Activated T-helper 1 cell treated with anti-CD3 and anti-CD28 coated beads, Interleukin-12 subunit alpha, Interleukin-12 subunit beta, Interleukin-2, Interleukin-4 antibody, amounts not matched to agents 30 ng/mL and 10 ng/mL and 1 ng/mL, durations not matched to agents 14 hours and 24 hours and 36 hours (primary cell): ENCODE data around the gene THSD7A. TPM values are rescaled to one million over a fixed set of nuclear protein-coding genes. Genes with fewer than 3 reads are reported as not detected.

Experiments
- DNase-seq: peaks from one replicate; pipeline ENCODE4 v3.0.0; 2021; ENCODE audit warnings: low spot score
- H3K27ac Mint-ChIP-seq: one replicate; pipeline ENCODE4 v1.8.0; 2021; ENCODE audit warnings: mild to moderate bottlenecking, mixed read lengths
- H3K27me3 Mint-ChIP-seq: one replicate; pipeline ENCODE4 v1.8.0; 2022; ENCODE audit warnings: mild to moderate bottlenecking, moderate library complexity, mixed read lengths; ENCODE audit not compliant: insufficient read depth
- H3K36me3 Mint-ChIP-seq: one replicate; pipeline ENCODE4 v1.8.0; 2021; ENCODE audit warnings: low read depth, mixed read lengths
- H3K4me1 Mint-ChIP-seq: one replicate; pipeline ENCODE4 v1.8.0; 2021; ENCODE audit warnings: low read depth, mixed read lengths
- H3K4me3 Mint-ChIP-seq: one replicate; pipeline ENCODE4 v1.8.0; 2021; ENCODE audit warnings: mild to moderate bottlenecking, moderate library complexity, mixed read lengths
- H3K9me3 Mint-ChIP-seq: one replicate; pipeline ENCODE4 v1.8.0; 2021; ENCODE audit warnings: mixed read lengths
- intact Hi-C: fragments of 100-400 bp; cut with micrococcal nuclease; formaldehyde crosslinking; loops from one replicate; pipeline ENCODE4 v1.15.1; 2024
- total RNA-seq: library from RNA; stranded (reverse); gene quantifications from 2 replicates; pipeline ENCODE4 v1.2.3, GENCODE V29; 2022

Gene THSD7A
- total RNA-seq, 1 donor from 2014 or later, result not detected

DNA sequence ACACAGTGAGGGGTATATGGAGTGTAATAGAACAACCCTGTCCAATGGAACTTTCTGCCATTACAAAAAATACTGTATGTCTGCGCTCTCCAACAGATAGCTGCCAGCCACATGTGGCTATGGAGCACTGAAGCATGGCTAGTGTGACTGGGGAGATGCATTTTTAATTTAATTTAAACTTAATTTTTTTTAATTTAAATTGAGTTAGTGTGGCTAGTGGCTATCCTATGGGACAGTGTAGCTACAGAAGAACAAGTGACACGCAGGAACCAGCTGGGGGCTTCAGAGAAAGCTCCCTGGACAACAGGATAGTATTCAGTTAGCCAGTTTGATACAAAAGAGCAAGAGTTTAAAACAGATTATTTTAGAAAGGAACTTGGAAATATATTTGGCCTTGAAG is 408.0 kb downstream of the THSD7A start:
- no peak overlapping the region for H3K27ac Mint-ChIP-seq
- H3K4me3 Mint-ChIP-seq, result no peak overlapping the region
- intact Hi-C loops, result no loop called here
- H3K36me3 Mint-ChIP-seq, result no peaks in the 10 kb centered on the region
- no peaks in the 10 kb centered on the region for H3K4me1 Mint-ChIP-seq
- peaks cover 7% of the 10 kb centered on the region for H3K9me3 Mint-ChIP-seq
- no peak for DNase-seq
- H3K27me3 Mint-ChIP-seq, result no peaks in the 10 kb centered on the region

DNA sequence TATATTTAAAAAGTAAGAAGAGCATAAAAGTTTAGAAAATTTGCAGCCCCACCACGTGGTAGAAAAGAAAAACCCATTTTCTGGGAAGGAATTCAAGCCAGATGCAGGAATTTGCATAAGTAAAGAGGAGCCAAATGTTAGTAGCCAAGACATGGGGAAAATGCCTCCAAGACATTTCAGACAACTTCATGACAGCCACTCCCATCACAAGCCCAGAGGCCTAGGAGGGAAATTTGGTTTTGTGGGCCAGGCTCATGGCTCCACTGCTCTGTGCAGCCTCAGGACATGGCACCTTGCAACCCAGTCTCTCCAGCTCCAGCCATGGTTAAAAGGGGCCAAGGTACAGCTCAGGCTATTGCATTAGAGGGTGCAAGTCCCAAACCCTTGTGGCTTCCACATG is 411.9 kb downstream of the THSD7A start:
- no peaks in the 10 kb centered on the region for H3K27me3 Mint-ChIP-seq

DNA sequence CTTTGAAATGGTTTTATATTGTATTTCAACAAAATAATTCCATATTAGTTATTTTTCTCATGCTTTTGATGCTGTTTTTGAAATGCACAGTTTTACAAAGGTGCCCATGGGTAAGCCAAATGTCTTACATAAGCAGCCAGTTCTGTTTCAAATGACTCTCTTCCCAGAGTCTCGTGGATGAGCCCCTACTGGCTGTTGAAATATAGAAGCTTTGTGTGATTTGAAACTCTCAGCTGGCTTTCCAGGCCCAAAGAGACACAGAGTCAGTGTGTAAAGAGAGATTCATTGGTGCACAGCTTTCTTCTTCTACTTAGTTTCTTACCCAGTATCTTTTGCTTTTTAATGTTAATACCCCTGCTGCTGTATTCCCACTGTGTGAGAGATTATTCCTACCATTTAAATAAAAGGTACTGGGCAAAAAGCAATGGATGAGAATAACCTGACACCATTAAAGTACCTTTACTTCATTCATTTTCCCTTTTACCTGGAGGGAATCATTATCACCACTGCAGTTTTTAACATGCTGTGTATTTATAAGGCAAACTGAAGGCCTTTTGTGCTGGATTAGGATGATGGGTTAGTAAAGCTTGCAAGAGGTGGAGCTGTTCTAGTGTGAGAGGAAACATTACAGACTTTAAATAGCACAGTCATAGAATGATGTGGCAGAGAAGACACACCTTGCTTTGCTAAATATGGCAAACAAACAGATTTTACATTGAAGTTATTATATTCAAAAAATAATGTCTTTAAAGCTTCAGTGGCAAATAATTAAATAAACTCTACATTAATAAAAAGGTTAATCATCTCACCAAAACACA is 415.1 kb downstream of the THSD7A start:
- Mint-ChIP-seq H3K9me3 (peaks cover 7% of the 10 kb centered on the region), H3K27me3 (no peaks in the 10 kb centered on the region), H3K27ac (no peak overlapping the region), H3K36me3 (no peaks in the 10 kb centered on the region), H3K4me3 (no peak overlapping the region), H3K4me1 (no peaks in the 10 kb centered on the region)
- DNase-seq, result no peak
- intact Hi-C loops, result no loop called here

More for the DNA sequence above, 411.9 kb downstream of the THSD7A start:
- DNase-seq, result no peak
- Mint-ChIP-seq H3K36me3 (no peaks in the 10 kb centered on the region), H3K27ac (no peak overlapping the region), H3K4me3 (no peak overlapping the region), H3K4me1 (no peaks in the 10 kb centered on the region), H3K9me3 (peaks cover 7% of the 10 kb centered on the region)
- intact Hi-C loops, result no loop called here

DNA sequence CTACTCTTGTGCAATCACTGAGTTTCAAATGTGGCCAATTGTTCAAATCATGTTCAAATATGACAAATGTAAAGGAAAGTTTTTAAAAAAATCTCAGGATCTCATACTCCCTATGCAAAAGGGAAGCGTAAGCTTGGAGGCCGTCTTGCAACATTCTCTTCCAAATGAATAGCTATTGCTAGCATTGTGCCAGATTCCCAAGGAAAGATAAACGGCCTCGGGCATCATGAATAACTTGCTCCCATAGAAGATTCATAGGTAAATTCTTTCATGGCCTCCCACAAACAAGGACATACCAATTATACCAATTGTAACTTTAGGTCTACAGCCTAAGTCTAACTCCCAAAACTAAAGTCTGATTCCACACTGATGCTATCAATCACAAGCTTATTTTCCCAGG is 416.9 kb downstream of the THSD7A start:
- DNase-seq, result no peak
- no peaks in the 10 kb centered on the region for H3K36me3 Mint-ChIP-seq
- H3K4me3 Mint-ChIP-seq, result no peak overlapping the region
- intact Hi-C loops, result no loop called here
- H3K4me1 Mint-ChIP-seq, result no peaks in the 10 kb centered on the region
- H3K27me3 Mint-ChIP-seq, result no peaks in the 10 kb centered on the region
- no peaks in the 10 kb centered on the region for H3K9me3 Mint-ChIP-seq
- H3K27ac Mint-ChIP-seq, result no peak overlapping the region

DNA sequence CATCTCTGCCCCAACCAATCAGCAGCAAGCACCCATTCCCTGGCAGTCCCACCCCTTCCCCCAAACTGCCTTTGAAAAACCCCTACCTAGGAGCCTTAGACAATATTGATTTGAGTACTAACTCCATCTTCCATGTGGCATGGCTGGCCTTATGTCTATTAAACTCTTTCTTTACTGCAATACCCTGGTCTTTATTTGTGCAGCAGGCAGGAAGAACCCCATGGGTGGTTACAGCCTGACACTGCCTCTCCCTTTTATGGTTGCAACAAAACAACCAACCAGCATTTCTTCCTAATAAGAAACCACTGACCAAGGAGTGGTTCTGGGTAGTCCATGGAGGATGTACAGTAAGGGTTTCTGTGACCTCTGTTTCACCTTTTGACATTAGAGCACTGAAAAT is 418.1 kb downstream of the THSD7A start:
- H3K4me3 Mint-ChIP-seq, result no peak overlapping the region
- H3K4me1 Mint-ChIP-seq, result no peaks in the 10 kb centered on the region
- no peak overlapping the region for H3K27ac Mint-ChIP-seq
- intact Hi-C loops, result no loop called here
- no peaks in the 10 kb centered on the region for H3K27me3 Mint-ChIP-seq
- DNase-seq, result no peak
- no peaks in the 10 kb centered on the region for H3K36me3 Mint-ChIP-seq
- H3K9me3 Mint-ChIP-seq, result no peaks in the 10 kb centered on the region

DNA sequence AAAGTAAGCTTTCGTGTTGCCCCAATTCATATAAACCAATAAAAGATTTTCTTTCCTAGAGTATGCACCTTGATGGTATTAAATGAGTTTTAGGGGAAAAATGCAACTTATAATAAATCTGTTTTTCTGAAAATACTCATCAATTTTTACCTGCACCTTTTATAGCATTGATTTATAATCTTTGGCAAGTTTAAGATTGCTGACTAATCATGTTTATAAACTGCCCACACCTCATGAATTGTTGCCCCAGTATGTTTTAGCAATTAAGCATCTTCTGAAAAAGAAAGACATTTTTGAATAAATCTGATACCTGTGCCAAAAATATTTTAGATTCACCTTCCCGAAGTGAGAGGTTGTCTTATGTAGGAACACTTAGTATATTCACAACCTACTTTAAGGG is 420.0 kb downstream of the THSD7A start:
- no peak overlapping the region for H3K27ac Mint-ChIP-seq
- H3K36me3 Mint-ChIP-seq, result no peaks in the 10 kb centered on the region
- intact Hi-C loops, result no loop called here
- no peak overlapping the region for H3K4me3 Mint-ChIP-seq
- no peak for DNase-seq
- H3K9me3 Mint-ChIP-seq, result no peaks in the 10 kb centered on the region
- H3K4me1 Mint-ChIP-seq, result no peaks in the 10 kb centered on the region
- peaks cover 2% of the 10 kb centered on the region for H3K27me3 Mint-ChIP-seq

DNA sequence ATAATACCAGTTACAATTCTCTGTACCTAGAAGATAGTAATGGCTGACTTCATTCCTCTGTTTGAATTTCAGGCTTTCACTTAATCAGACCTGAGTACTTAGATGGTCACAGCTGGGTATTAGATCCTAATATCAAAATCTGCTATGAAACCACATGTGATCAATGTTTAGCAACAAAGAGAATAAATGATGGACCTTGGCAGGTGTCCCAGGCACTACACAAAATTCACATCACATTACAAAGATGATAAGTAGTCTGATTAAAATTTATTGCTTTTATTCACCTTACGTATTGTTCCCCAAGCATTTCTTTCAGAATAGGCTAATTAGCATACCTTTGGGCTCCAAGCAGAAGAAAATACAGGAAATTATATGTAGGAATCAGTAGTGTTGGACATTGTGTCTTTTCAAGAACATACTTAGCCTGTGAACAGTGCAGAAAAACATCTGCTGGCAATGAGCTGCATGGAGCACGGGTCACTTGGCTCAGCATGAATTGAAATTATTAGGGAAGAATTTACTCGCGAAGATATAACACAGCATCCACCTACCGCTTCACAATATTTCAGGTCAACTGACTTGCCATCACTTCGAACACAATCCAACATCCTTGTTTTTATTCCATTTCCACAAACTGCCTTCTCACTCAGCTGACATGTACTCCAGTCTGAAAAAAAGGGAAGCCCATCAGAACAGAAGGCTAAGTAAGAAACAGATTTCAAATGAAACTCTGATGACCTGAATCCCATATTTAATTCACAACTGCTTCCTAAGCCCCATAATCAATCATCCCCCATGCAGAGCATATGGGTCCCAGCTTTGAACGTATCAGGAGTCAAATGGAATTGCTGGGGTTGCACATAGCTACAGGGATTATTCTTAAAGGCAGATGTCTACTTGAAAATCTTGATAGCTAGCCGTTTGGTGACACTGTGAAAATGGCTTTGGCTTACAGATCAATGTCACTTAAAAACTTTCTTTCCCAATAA is 421.0 kb downstream of the THSD7A start:
- no peaks in the 10 kb centered on the region for H3K4me1 Mint-ChIP-seq
- intact Hi-C loops, result no loop called here
- no peaks in the 10 kb centered on the region for H3K9me3 Mint-ChIP-seq
- no peak overlapping the region for H3K27ac Mint-ChIP-seq
- DNase-seq, result no peak
- H3K36me3 Mint-ChIP-seq, result no peaks in the 10 kb centered on the region
- H3K27me3 Mint-ChIP-seq, result peaks cover 2% of the 10 kb centered on the region
- H3K4me3 Mint-ChIP-seq, result no peak overlapping the region

DNA sequence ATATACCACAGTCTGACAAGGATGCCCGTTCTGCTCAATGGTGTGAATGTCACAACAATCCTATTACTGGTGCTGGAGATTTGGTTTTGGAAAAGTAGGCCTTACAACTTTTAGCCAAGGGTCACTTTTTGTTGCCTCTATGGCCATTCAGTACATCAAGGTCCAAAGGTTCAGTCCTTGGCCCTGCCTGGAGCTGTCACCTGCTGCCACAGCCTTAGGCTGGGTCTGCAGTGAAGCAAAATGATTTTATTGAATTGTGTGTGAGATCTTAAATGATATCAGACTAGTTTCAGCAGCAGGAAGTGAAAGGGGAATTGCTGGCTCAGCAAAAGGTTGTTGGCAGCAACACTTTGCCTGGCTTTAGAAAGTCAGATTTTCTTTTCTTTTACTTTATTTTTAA is 427.6 kb downstream of the THSD7A start:
- Mint-ChIP-seq H3K27me3 (peaks cover 2% of the 10 kb centered on the region), H3K4me3 (no peak overlapping the region), H3K4me1 (no peaks in the 10 kb centered on the region), H3K27ac (no peak overlapping the region), H3K9me3 (peaks cover 4% of the 10 kb centered on the region), H3K36me3 (no peaks in the 10 kb centered on the region)
- no peak for DNase-seq
- intact Hi-C loops, result no loop called here

DNA sequence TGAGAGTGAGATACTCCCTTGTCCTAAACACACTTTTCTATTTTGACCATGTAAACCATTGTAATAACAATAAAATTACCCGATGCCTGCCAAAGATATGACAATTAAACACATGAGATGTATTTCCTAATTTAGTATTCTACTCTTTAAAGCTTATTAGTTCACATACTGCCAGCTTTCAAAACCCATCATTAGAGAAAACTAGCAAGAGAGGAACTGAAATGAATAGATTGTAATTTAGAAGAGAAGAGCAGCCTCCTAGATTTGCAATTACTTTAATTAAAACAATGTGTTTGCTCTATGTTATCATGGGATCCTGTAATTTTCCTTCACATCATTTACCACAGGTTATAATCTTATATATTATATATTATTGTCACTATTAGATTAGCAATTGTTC is 428.2 kb downstream of the THSD7A start:
- intact Hi-C loops, result no loop called here
- peaks cover 2% of the 10 kb centered on the region for H3K27me3 Mint-ChIP-seq
- H3K36me3 Mint-ChIP-seq, result no peaks in the 10 kb centered on the region
- no peak overlapping the region for H3K4me3 Mint-ChIP-seq
- DNase-seq, result no peak
- H3K9me3 Mint-ChIP-seq, result peaks cover 4% of the 10 kb centered on the region
- no peaks in the 10 kb centered on the region for H3K4me1 Mint-ChIP-seq
- H3K27ac Mint-ChIP-seq, result no peak overlapping the region

DNA sequence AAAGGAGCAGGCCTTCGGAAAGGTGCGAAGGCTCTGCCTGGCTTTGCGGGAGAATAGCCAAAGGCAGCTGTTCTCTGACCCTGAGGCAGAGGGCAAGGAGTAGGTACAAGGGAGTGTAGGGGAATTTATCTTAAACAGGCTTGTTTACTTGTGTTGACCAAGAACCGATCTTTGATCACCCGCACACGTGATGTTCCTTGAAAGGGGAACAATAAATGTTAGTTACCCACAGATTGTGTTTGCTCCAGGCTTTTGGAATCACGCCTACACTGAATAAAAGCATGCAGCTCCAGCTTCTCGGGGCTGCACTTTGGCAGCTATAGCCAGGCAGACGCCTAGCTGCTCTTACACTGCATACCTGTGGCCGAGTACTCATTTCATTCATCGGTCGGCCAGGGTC is 437.6 kb downstream of the THSD7A start:
- no peaks in the 10 kb centered on the region for H3K36me3 Mint-ChIP-seq
- H3K9me3 Mint-ChIP-seq, result peaks cover 6% of the 10 kb centered on the region
- no peak overlapping the region for H3K27ac Mint-ChIP-seq
- H3K4me3 Mint-ChIP-seq, result no peak overlapping the region
- DNase-seq, result no peak
- intact Hi-C loops, result no loop called here
- H3K27me3 Mint-ChIP-seq, result no peaks in the 10 kb centered on the region
- no peaks in the 10 kb centered on the region for H3K4me1 Mint-ChIP-seq

DNA sequence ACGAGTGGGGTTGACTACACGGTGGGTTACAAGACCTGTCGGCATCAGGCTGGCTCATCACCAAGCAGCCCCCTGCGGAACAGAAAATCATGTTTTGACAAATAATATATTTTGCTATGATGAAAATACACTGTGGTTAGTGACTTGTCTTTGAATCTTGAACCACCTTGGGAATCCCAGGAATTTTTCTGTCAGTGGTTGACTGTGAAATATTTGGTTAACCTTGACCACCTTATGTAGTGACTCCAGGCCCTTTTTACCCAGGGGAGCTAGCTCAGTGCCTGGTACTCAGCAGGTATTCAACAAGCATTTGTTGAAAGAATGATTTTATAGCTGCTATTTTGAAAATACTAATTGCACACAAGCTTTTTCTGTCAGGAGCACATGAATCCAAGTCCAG is 452.4 kb downstream of the THSD7A start:
- Mint-ChIP-seq H3K27ac (no peak overlapping the region), H3K4me1 (no peaks in the 10 kb centered on the region), H3K4me3 (no peak overlapping the region), H3K27me3 (no peaks in the 10 kb centered on the region), H3K9me3 (no peaks in the 10 kb centered on the region), H3K36me3 (no peaks in the 10 kb centered on the region)
- intact Hi-C loops, result no loop called here
- no peak for DNase-seq

DNA sequence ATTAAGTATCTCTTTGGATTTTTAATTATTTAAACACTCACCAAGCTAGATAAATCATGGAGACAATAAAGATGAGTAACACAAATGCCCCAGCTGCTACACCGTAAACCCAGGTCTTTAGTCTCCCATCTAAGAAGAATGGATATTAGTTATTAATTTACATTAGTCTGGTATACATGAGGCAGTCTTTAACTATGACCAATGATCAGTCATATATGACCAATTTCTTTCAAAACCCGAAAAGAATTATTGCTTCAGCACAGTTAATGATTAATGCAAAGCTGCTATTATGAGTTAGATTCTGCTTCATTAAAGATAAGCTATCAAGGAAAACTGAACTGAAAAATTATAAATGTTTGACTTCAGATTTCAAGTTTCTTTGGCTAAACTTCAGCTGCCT is 455.5 kb downstream of the THSD7A start:
- no peak for DNase-seq
- Mint-ChIP-seq H3K9me3 (no peaks in the 10 kb centered on the region), H3K4me3 (no peak overlapping the region), H3K36me3 (no peaks in the 10 kb centered on the region), H3K27ac (no peak overlapping the region), H3K27me3 (no peaks in the 10 kb centered on the region), H3K4me1 (no peaks in the 10 kb centered on the region)
- intact Hi-C loops, result no loop called here

DNA sequence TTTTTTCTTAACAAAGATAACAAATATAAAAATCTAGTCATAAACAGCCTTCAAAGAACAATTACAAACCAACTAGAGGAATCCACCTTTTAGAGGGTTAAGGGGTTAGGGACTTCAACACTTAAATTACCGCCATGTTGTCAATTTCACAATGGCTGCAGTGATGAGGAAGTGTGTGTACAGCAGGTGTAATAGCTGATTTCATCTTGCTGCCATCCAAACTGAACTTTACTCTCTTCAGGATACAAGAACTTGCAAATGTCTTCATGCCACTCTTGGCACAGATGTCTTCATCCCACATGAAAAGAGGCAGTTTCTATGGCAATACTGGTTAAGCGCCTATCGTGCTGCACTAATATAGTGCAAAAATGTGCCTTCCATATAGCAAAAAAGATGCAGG is 457.4 kb downstream of the THSD7A start:
- Mint-ChIP-seq H3K4me1 (no peaks in the 10 kb centered on the region), H3K27me3 (no peaks in the 10 kb centered on the region), H3K27ac (no peak overlapping the region), H3K4me3 (no peak overlapping the region), H3K9me3 (no peaks in the 10 kb centered on the region), H3K36me3 (no peaks in the 10 kb centered on the region)
- intact Hi-C loops, result no loop called here
- DNase-seq, result no peak
